IPS-18a (cell line): ENCODE data around the gene MLPH.

Source experiments
- H3K27ac ChIP-seq: one replicate; pipeline ENCODE4 v1.5.1; 2013; ENCODE audit warnings: low read length
- H3K27me3 ChIP-seq: one replicate; pipeline ENCODE4 v1.6.1; 2013; ENCODE audit warnings: mild to moderate bottlenecking, low read length; ENCODE audit not compliant: control insufficient read depth, insufficient read depth
- H3K36me3 ChIP-seq: one replicate; pipeline ENCODE4 v1.6.1; 2013; ENCODE audit warnings: low read depth, low read length; ENCODE audit not compliant: control insufficient read depth
- H3K4me1 ChIP-seq: one replicate; pipeline ENCODE4 v1.6.1; 2013; ENCODE audit warnings: low read depth, low read length; ENCODE audit not compliant: control insufficient read depth
- H3K4me3 ChIP-seq: one replicate; pipeline ENCODE4 v1.5.1; 2013; ENCODE audit warnings: low read length
- H3K9ac ChIP-seq: one replicate; pipeline ENCODE4 v1.6.1; 2013; ENCODE audit warnings: mild to moderate bottlenecking, low read length, moderate library complexity
- H3K9me3 ChIP-seq: one replicate; pipeline ENCODE4 v1.6.1; 2013; ENCODE audit warnings: low read depth, low read length; ENCODE audit not compliant: control insufficient read depth

The MLPH gene

GRCh38 chr2:237540823-237541222 is 53.8 kb downstream of the MLPH start:
- Histone ChIP-seq H3K9me3 (no peaks in the 10 kb centered on the region), H3K36me3 (no peaks in the 10 kb centered on the region), H3K27me3 (no peaks in the 10 kb centered on the region), H3K4me1 (no peaks in the 10 kb centered on the region), H3K9ac (no peak overlapping the region), H3K4me3 (no peak overlapping the region), H3K27ac (no peak overlapping the region)

GRCh38 chr2:237541243-237541642 is 54.2 kb downstream of the MLPH start:
- H3K9me3 ChIP-seq, result no peaks in the 10 kb centered on the region
- H3K27me3 ChIP-seq, result no peaks in the 10 kb centered on the region
- no peak overlapping the region for H3K9ac ChIP-seq
- no peak overlapping the region for H3K4me3 ChIP-seq
- no peak overlapping the region for H3K27ac ChIP-seq
- H3K36me3 ChIP-seq, result no peaks in the 10 kb centered on the region
- no peaks in the 10 kb centered on the region for H3K4me1 ChIP-seq

- Histone ChIP-seq H3K4me1 (no peaks in the 10 kb centered on the region), H3K9me3 (no peaks in the 10 kb centered on the region), H3K27ac (no peak overlapping the region), H3K27me3 (no peaks in the 10 kb centered on the region), H3K36me3 (no peaks in the 10 kb centered on the region), H3K9ac (no peak overlapping the region), H3K4me3 (no peak overlapping the region)
Measured at GRCh38 chr2:237542001-237542704, 55.1 kb downstream of the MLPH start.

- Histone ChIP-seq H3K4me1 (no peaks in the 10 kb centered on the region), H3K9me3 (no peaks in the 10 kb centered on the region), H3K9ac (no peak overlapping the region), H3K27ac (no peak overlapping the region), H3K27me3 (no peaks in the 10 kb centered on the region), H3K36me3 (no peaks in the 10 kb centered on the region), H3K4me3 (no peak overlapping the region)
Measured at GRCh38 chr2:237546040-237546875, 59.2 kb downstream of the MLPH start.

- Histone ChIP-seq H3K4me3 (no peak overlapping the region), H3K4me1 (no peaks in the 10 kb centered on the region), H3K9ac (no peak overlapping the region), H3K36me3 (no peaks in the 10 kb centered on the region), H3K27me3 (no peaks in the 10 kb centered on the region), H3K9me3 (no peaks in the 10 kb centered on the region), H3K27ac (no peak overlapping the region)
Measured at GRCh38 chr2:237546876-237547395, 59.9 kb downstream of the MLPH start.

GRCh38 chr2:237547841-237548416 is 60.9 kb downstream of the MLPH start:
- no peak overlapping the region for H3K4me3 ChIP-seq
- H3K36me3 ChIP-seq, result no peaks in the 10 kb centered on the region
- H3K9ac ChIP-seq, result no peak overlapping the region
- no peaks in the 10 kb centered on the region for H3K27me3 ChIP-seq
- no peak overlapping the region for H3K27ac ChIP-seq
- no peaks in the 10 kb centered on the region for H3K4me1 ChIP-seq
- no peaks in the 10 kb centered on the region for H3K9me3 ChIP-seq

GRCh38 chr2:237549216-237549615 is 62.2 kb downstream of the MLPH start:
- no peaks in the 10 kb centered on the region for H3K36me3 ChIP-seq
- no peaks in the 10 kb centered on the region for H3K9me3 ChIP-seq
- no peak overlapping the region for H3K9ac ChIP-seq
- no peak overlapping the region for H3K27ac ChIP-seq
- H3K4me1 ChIP-seq, result no peaks in the 10 kb centered on the region
- no peak overlapping the region for H3K4me3 ChIP-seq
- no peaks in the 10 kb centered on the region for H3K27me3 ChIP-seq

GRCh38 chr2:237549643-237550415 is 62.8 kb downstream of the MLPH start:
- Histone ChIP-seq H3K27ac (no peak overlapping the region), H3K4me3 (no peak overlapping the region), H3K4me1 (no peaks in the 10 kb centered on the region), H3K36me3 (no peaks in the 10 kb centered on the region), H3K9ac (no peak overlapping the region), H3K9me3 (no peaks in the 10 kb centered on the region), H3K27me3 (no peaks in the 10 kb centered on the region)

GRCh38 chr2:237551071-237551574 is 64.1 kb downstream of the MLPH start:
- H3K9ac ChIP-seq, result no peak overlapping the region
- H3K4me3 ChIP-seq, result no peak overlapping the region
- H3K4me1 ChIP-seq, result no peaks in the 10 kb centered on the region
- no peaks in the 10 kb centered on the region for H3K27me3 ChIP-seq
- H3K27ac ChIP-seq, result no peak overlapping the region
- no peaks in the 10 kb centered on the region for H3K9me3 ChIP-seq
- no peaks in the 10 kb centered on the region for H3K36me3 ChIP-seq

GRCh38 chr2:237552908-237553307 is 65.9 kb downstream of the MLPH start:
- H3K36me3 ChIP-seq, result no peaks in the 10 kb centered on the region
- H3K27me3 ChIP-seq, result no peaks in the 10 kb centered on the region
- H3K27ac ChIP-seq, result no peak overlapping the region
- H3K4me1 ChIP-seq, result no peaks in the 10 kb centered on the region
- H3K9me3 ChIP-seq, result no peaks in the 10 kb centered on the region
- no peak overlapping the region for H3K4me3 ChIP-seq
- H3K9ac ChIP-seq, result no peak overlapping the region

- Histone ChIP-seq H3K4me1 (no peaks in the 10 kb centered on the region), H3K9me3 (no peaks in the 10 kb centered on the region), H3K27ac (no peak overlapping the region), H3K27me3 (no peaks in the 10 kb centered on the region), H3K9ac (no peak overlapping the region), H3K36me3 (no peaks in the 10 kb centered on the region), H3K4me3 (no peak overlapping the region)
Measured at GRCh38 chr2:237553948-237554347, 66.9 kb downstream of the MLPH start.
